DND-41 (cell line): ENCODE data around the gene PRRT4.

Experiments used
- EZH2 ChIP-seq: IDR thresholded peaks from 3 replicates; pipeline ENCODE4 v1.6.1; 2012; ENCODE audit warnings: borderline replicate concordance, low read depth, mild to moderate bottlenecking, moderate library complexity, low read length, inconsistent platforms; ENCODE audit not compliant: severe bottlenecking
- TF ChIP-seq, protein P1 (sequence below): IDR thresholded peaks from 2 replicates; pipeline ENCODE4 v1.5.1; 2012; ENCODE audit warnings: borderline replicate concordance, low read length, moderate library complexity, mild to moderate bottlenecking; ENCODE audit not compliant: poor library complexity, severe bottlenecking; ENCODE audit errors: extremely low read depth

DNA sequence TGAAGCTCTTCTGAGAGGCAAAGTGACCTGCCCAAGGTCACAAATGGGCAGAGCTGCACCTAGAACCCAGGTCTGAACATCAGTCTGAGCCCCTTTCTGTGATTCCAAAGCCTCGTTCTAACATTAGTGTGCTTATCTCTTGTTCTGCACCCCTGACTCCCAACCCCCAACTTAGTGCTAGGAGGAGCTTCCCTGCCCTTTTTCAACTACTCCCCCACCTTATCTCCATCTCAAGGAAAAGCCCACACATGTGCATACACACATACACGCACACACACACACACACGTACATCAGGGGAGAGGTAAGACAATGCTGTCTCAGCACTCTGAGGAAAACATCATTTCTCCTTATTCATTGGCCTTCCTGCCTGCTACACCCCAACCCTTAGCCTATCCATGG, 8.3 kb downstream of the PRRT4 start:
- TF ChIP-seq, protein P1, sequence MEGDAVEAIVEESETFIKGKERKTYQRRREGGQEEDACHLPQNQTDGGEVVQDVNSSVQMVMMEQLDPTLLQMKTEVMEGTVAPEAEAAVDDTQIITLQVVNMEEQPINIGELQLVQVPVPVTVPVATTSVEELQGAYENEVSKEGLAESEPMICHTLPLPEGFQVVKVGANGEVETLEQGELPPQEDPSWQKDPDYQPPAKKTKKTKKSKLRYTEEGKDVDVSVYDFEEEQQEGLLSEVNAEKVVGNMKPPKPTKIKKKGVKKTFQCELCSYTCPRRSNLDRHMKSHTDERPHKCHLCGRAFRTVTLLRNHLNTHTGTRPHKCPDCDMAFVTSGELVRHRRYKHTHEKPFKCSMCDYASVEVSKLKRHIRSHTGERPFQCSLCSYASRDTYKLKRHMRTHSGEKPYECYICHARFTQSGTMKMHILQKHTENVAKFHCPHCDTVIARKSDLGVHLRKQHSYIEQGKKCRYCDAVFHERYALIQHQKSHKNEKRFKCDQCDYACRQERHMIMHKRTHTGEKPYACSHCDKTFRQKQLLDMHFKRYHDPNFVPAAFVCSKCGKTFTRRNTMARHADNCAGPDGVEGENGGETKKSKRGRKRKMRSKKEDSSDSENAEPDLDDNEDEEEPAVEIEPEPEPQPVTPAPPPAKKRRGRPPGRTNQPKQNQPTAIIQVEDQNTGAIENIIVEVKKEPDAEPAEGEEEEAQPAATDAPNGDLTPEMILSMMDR: no peak
- no peak for TF ChIP-seq EZH2
